HG02884 (cell line): ENCODE data around the gene LMAN1L.

Experiments used
- ATAC-seq: cut with Tn5 transposase; IDR thresholded peaks from one replicate; pipeline ENCODE4 v1.9.1; 2021; ENCODE audit warnings: mild to moderate bottlenecking, moderate library complexity; ENCODE audit not compliant: unreplicated experiment

The LMAN1L gene

DNA sequence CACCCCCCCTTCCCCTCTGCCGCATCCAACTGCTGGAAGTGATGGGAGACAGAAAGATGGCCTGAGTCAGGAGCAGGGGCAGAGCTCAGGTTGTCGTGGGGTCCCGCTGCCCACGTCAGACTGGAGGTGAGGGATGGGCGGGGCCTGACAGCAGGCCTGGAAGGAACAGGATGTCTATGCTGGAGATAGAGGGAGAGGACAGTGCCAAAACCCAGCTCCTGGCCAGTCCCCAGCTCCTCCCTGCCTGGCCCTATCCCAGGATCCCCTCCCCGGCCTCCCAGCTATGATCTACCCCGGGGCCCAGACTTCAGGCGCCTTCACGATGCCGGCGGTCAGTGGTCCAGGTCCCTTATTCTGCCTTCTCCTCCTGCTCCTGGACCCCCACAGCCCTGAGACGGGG is at the start of gene LMAN1L:
TSS of gene LMAN1L (plus strand) at position 303 of the 400 bp plus-strand sequence. CDS start at position 323, 20 bp downstream.
- no peak for ATAC-seq

DNA sequence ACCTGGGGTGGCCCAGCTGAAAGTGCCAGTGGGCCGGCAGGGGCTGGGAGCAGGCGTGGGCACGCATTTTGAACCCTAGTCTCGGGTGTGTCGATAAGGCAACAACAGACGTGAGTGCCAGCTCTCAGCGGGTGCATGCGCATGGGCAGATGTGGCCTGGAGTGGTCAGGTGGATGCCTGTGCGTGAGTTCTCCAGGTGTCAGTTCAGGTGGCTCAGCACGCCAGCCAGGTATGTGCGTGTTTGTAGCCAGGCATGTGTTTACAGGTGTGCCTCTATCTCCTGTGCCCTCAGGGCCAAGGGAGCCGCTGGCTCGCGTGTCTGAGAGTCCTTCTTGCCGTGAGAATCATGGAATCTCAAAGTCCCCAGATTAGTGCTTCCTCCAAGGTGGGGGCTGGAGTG is 49.2 kb upstream of the LMAN1L start:
- no peak for ATAC-seq

- no peak for ATAC-seq
Observed at GRCh38 chr15:74767167-74768098, 45.2 kb upstream of the LMAN1L start.

DNA sequence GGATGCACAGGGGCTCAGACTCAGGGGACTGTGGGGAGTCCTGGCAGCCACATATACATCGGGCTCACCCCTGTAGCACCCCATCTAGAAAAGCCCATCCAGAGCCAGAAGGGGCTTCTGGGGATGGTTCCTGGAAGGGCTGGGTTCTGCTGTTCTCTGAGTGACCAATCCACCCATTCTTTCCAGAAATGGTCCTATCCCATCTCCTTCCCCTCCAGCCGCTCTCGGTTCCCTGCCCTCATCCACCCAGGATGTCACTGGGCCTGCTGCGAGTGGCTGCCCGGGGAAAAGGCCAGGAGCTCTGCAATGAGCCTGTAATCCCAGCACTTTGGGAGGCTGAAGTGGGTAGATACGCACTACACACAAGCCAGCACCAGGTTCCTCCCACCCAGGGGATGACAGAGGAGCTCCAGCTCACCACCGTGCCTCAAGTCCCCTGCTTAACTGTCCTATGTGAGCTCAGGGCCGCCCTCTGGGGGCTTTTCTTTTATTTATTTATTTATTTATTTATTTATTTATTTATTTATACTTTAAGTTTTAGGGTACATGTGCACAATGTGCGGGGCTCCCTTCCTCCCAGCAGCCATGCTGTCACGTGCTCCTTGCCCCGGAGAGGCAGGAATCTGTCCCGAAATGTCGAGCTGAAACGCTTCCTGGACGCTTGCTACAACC is 44.4 kb upstream of the LMAN1L start:
- no peak for ATAC-seq

DNA sequence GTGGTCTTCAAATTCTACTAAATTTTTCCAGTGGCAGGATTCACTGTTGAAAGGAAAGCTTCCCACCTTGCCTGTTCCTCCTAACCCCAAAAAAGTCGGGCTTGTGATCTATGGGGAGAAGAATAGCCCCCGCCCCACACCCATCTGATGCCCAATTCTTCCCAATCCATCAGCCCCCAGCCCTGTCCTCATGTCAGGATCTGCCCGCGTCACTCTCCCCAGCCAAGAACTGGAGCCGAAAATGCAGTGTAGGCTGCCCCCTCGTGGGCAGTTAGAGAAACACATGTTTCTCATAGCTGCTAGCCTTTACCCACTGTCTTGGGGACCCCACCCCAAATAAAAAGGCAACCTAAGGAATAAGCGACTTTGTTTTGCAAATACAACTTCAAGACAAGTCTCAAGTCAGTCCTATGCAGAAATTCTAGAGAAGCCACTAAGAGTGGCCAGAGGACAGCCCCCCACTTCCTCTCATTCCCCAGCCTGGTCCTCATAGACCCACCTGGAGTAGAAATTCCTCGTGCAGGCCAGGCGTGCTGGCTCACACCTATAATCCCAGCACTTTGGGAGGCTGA is 43.8 kb upstream of the LMAN1L start:
- no peak for ATAC-seq

DNA sequence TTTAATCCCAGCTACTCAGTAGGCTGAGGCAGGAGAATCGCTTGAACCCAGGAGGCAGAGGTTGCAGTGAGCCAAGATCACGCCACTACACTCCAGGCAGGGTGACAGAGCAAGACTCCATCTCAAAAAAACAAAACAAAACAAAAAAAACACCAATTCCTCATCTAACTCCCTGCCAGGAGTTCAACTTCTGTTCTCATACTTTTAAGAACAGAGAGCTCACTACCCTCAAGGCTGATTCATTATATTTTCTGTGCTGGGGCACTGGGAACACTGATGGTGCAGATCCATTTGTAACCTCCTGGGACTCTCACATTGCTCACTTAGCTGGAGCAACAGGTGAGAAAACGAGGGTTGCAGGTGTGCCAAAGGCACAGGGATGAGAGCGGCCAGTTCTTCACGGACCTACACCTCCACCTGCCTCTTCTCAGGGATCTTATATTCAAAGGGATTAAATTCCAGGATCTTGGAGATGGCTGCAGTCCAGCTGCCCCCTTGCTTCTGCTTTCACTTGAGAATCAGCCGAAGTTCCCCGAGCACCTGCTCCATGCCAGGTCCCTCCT is 43.1 kb upstream of the LMAN1L start:
- ATAC-seq, result no peak

- no peak for ATAC-seq
Observed at GRCh38 chr15:74770211-74770903, 42.3 kb upstream of the LMAN1L start.

GRCh38 chr15:74773329-74773728 is 39.3 kb upstream of the LMAN1L start:
- ATAC-seq, result no peak

- no peak for ATAC-seq
Observed at GRCh38 chr15:74773731-74774252, 38.8 kb upstream of the LMAN1L start.

DNA sequence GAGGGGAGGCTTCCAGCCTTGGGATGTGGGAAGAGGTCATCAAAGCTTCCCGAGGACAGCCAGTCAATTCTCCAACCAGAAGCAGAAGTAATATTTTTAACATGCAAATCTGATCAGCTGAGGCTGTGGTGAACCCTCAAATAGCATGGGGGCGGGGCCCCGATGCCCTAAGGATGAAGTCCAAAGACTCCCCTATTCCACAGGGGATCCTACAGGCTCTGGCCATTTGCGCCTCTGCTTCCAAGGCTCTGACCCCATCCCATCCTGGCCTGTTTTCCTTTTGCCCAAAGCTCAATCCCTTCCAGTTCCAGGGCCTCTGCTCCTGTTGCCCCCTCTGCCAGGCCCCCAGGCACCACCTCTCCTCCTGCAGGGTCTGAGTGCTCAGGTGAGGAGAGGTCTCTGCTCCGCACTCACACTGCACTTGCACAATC is 37.5 kb upstream of the LMAN1L start:
- no peak for ATAC-seq

- no peak for ATAC-seq
Observed at GRCh38 chr15:74775894-74776293, 36.7 kb upstream of the LMAN1L start.

GRCh38 chr15:74776821-74777768 is 35.5 kb upstream of the LMAN1L start:
- ATAC-seq, result no peak

GRCh38 chr15:74777769-74778598 is 34.7 kb upstream of the LMAN1L start:
- no peak for ATAC-seq

- ATAC-seq, result no peak
Observed at GRCh38 chr15:74778599-74778970, 34.0 kb upstream of the LMAN1L start.

- ATAC-seq, result no peak
Observed at GRCh38 chr15:74779162-74779648, 33.4 kb upstream of the LMAN1L start.

- ATAC-seq, result no peak
Observed at GRCh38 chr15:74780523-74781430, 31.9 kb upstream of the LMAN1L start.
